Transverse colon (tissue), 4 donors: ENCODE results near the gene GADD45A. TPM values are rescaled to one million over a fixed set of nuclear protein-coding genes. Genes with fewer than 3 reads are reported as not detected.
"Not testable (repeated sequence)": the region's sequence is repeated elsewhere in the genome, so short reads cannot be mapped to it uniquely, and the experiment has no call there.

ENCODE experiments used
- DNase-seq: peaks from one replicate; pipeline ENCODE4 v3.0.0-alpha.2; 2019
- H3K27ac ChIP-seq, 4 donors: fragments of 200-600 bp; sonication (generic); 2 replicates each; pipeline ENCODE4 v1.5.1; 2016 to 2018; ENCODE audit warnings: inconsistent platforms in 4 of 4
- H3K27me3 ChIP-seq: fragments of 200-600 bp; sonication (generic); 2 replicates; pipeline ENCODE4 v1.5.1; 2017; ENCODE audit warnings: inconsistent platforms
- H3K36me3 ChIP-seq, 4 donors: fragments of 200-600 bp; sonication (generic); 2 replicates each; pipeline ENCODE4 v1.5.1; 2017 to 2019; ENCODE audit warnings: inconsistent platforms in 4 of 4
- H3K4me1 ChIP-seq, 4 donors: fragments of 200-600 bp; sonication (generic); 2 replicates each; pipeline ENCODE4 v1.5.1; 2017 to 2020; ENCODE audit warnings: inconsistent platforms in 4 of 4
- H3K4me3 ChIP-seq, 4 donors: fragments of 200-600 bp; sonication (generic); 1 replicate in 1 of 4; 2 replicates in 3 of 4; pipeline versions ENCODE4 v1.5.1 to v1.6.1; 2017 to 2019; ENCODE audit warnings: inconsistent platforms in 4 of 4
- H3K9me3 ChIP-seq, 2 donors: fragments of 200-600 bp; sonication (generic); 2 replicates each; pipeline ENCODE4 v1.5.1; 2017 to 2019; ENCODE audit warnings: inconsistent platforms in 2 of 2
- CTCF ChIP-seq, 5 experiments: fragments of 200-600 bp in 3 of 5; fragments of 450-650 bp in 2 of 5; sonication (generic) in 3 of 5; IDR thresholded peaks; 1 replicate in 2 of 5; 2 replicates in 3 of 5; pipeline ENCODE4 v1.5.1; 2016 to 2017; ENCODE audit warnings: antibody characterized with exemption in 5 of 5, inconsistent platforms in 3 of 5, mild to moderate bottlenecking in 2 of 5, moderate library complexity in 1 of 5
- EP300 ChIP-seq: sonication (generic); formaldehyde crosslinking; IDR thresholded peaks from one replicate; pipeline ENCODE4 v1.6.1; 2017; ENCODE audit warnings: antibody characterized with exemption, low read depth
- POLR2A ChIP-seq: fragments of 450-650 bp; IDR thresholded peaks from one replicate; pipeline ENCODE4 v1.6.1; 2016; ENCODE audit warnings: antibody characterized with exemption, mild to moderate bottlenecking, moderate library complexity
- POLR2AphosphoS5 ChIP-seq, 3 donors: sonication (generic); formaldehyde crosslinking; IDR thresholded peaks; one replicate each; pipeline ENCODE4 v1.6.1; 2016; ENCODE audit warnings: antibody characterized with exemption in 3 of 3
- WGBS, 2 donors: methylation state at CpG; one replicate each; pipeline ENCODE4 v1.1.5; 2018; ENCODE audit warnings: low coverage in 1 of 2; 5-methylcytosine and 5-hydroxymethylcytosine counted together
- in situ Hi-C, 4 donors: fragments of 200-750 bp; cut with MboI; loops; one replicate each; pipeline versions ENCODE4 v1.15.0 to v1.15.1; 2017; ENCODE audit warnings: low sequenced_read_pairs in 3 of 4, low pct_ligation_motif_present in 1 of 4, low pct_unique_long_range_greater_than_20kb in 1 of 4
- intact Hi-C: fragments of 100-400 bp; cut with DNase I; formaldehyde crosslinking; loops from one replicate; pipeline ENCODE4 v1.15.1; 2023; ENCODE audit warnings: low total_unique reads
- total RNA-seq, 4 donors: library from RNA; depleted of rRNA; stranded (reverse); fragments of >200 nt; gene quantifications; one replicate each; pipeline ENCODE4 v1.1.0, GENCODE V29; 2016

GADD45A gene
- total RNA-seq, 4 donors from 2014 or later: 2.0 to 79.7 (median 69.9) TPM

- peaks cover 0 to 48% (median 0%) of the 10 kb centered on the region in 4 donors for H3K4me1 ChIP-seq
- no peak overlapping the region for H3K4me3 ChIP-seq
- intact Hi-C loops: no loop called here
- no peaks in the 10 kb centered on the region for H3K36me3 ChIP-seq
- TF ChIP-seq EP300: no peak
- TF ChIP-seq CTCF (IDR thresholded peaks at IDR 0.05): no peak
- TF ChIP-seq POLR2AphosphoS5 (IDR thresholded peaks at IDR 0.05): no peak
- TF ChIP-seq POLR2A: no peak
- no peaks in the 10 kb centered on the region for H3K9me3 ChIP-seq
- WGBS, 2 donors: 62 to 63% methylated on average over 2 of the region's 2 CpGs
- no peak overlapping the region for H3K27ac ChIP-seq
- no peak for DNase-seq
- in situ Hi-C loops: no loop called here
- no peaks in the 10 kb centered on the region for H3K27me3 ChIP-seq
Measured at GRCh38 chr1:67723620-67724019, 38.6 kb downstream of the GADD45A start.

- in situ Hi-C loops (no loop called here), intact Hi-C loops (no loop called here)
- H3K4me3 ChIP-seq: no peak overlapping the region
- H3K36me3 ChIP-seq: no peaks in the 10 kb centered on the region
- DNase-seq: no peak
- no peak for TF ChIP-seq POLR2AphosphoS5 (IDR thresholded peaks at IDR 0.05)
- no peak for TF ChIP-seq CTCF (IDR thresholded peaks at IDR 0.05)
- no peak for TF ChIP-seq EP300
- no peak for TF ChIP-seq POLR2A
- 28 to 58% methylated on average over 3 of the region's 3 CpGs for WGBS, 2 donors
- peak overlapping the region in 2 of 4 donors; percentile 24 to 27 for H3K27ac ChIP-seq
- H3K4me1 ChIP-seq: peaks cover 0 to 45% (median 0%) of the 10 kb centered on the region in 4 donors
- H3K27me3 ChIP-seq: no peaks in the 10 kb centered on the region
- no peaks in the 10 kb centered on the region for H3K9me3 ChIP-seq
Measured at GRCh38 chr1:67724928-67725560, 40.0 kb downstream of the GADD45A start.

- no peaks in the 10 kb centered on the region for H3K36me3 ChIP-seq
- no peaks in the 10 kb centered on the region for H3K9me3 ChIP-seq
- H3K4me1 ChIP-seq: peaks cover 0 to 40% (median 0%) of the 10 kb centered on the region in 4 donors
- intact Hi-C loops (no loop called here), in situ Hi-C loops (no loop called here)
- TF ChIP-seq EP300 (no peak), CTCF (IDR thresholded peaks at IDR 0.05) (no peak), POLR2A (no peak), POLR2AphosphoS5 (IDR thresholded peaks at IDR 0.05) (no peak)
- no peak for DNase-seq
- no peaks in the 10 kb centered on the region for H3K27me3 ChIP-seq
- no peak overlapping the region for H3K4me3 ChIP-seq
- no peak overlapping the region for H3K27ac ChIP-seq
Measured at GRCh38 chr1:67726224-67726623, 41.2 kb downstream of the GADD45A start.

GRCh38 chr1:67729872-67730271, 44.9 kb downstream of the GADD45A start:
- intact Hi-C loops (no loop called here), in situ Hi-C loops (loop anchor here in 1 of 4 donors (10.0 kb wide), 1 partner anchor 45 kb away; the partner anchor contains the start of gene GADD45A)
- no peaks in the 10 kb centered on the region for H3K27me3 ChIP-seq
- no peak overlapping the region for H3K27ac ChIP-seq
- no peaks in the 10 kb centered on the region for H3K9me3 ChIP-seq
- TF ChIP-seq POLR2AphosphoS5 (IDR thresholded peaks at IDR 0.05) (no peak), EP300 (no peak), CTCF (IDR thresholded peaks at IDR 0.05) (no peak), POLR2A (no peak)
- H3K4me3 ChIP-seq: no peak overlapping the region
- peaks cover 0 to 38% (median 0%) of the 10 kb centered on the region in 4 donors for H3K4me1 ChIP-seq
- no peaks in the 10 kb centered on the region for H3K36me3 ChIP-seq
- DNase-seq: no peak
- WGBS, 2 donors: 77 to 83% methylated on average over 2 of the region's 2 CpGs

GRCh38 chr1:67730312-67730711, 45.3 kb downstream of the GADD45A start:
- H3K27ac ChIP-seq, H3K9me3 ChIP-seq, H3K27me3 ChIP-seq, intact Hi-C loops, H3K36me3 ChIP-seq, H3K4me3 ChIP-seq, DNase-seq: not testable (repeated sequence)
- in situ Hi-C loops: loop anchor here in 1 of 4 donors (10.0 kb wide), 1 partner anchor 46 kb away; the partner anchor contains the start of gene GADD45A
- H3K4me1 ChIP-seq: peaks cover 0 to 38% (median under 1%) of the 10 kb centered on the region in 4 donors
- 88 to 91% methylated on average over 2 to 9 of the region's 9 CpGs for WGBS, 2 donors
